Measurements from ENCODE around the gene NTHL1. TPM values are rescaled to one million over a fixed set of nuclear protein-coding genes. Genes with fewer than 3 reads are reported as not detected.
"Not testable (repeated sequence)": the region's sequence is repeated elsewhere in the genome, so short reads cannot be mapped to it uniquely, and the experiment has no call there.

NTHL1 gene
- total RNA-seq, 1 donor from 2014 or later = 25.6 TPM

DNA sequence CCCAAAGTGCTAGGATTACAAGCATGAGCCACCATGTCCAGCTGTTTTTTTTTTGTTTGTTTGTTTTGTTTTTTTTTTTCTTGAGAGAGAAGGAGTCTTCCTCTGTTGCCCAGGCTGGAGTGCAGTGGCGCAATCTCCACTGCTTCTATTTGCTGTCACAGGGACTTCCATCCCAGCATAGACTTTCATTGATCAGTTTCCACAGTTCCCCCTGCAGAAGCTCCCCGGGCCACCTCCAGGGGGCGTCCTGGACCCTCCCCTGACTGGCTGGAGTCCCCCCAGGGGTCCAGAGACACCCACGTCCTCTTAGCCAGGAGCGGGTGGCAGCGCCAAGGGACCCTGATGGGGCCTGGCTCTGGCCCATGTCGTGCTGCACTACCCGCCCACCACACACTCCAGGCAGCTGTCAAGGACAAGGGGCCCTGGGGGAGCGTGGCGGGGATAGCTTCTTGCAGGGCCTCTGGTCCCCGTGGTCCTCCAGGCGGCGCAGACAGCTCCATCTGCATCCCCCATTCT, 31.2 kb downstream of the NTHL1 start:
- Mint-ChIP-seq H3K36me3 (ENCODE audit: low read depth, unreplicated experiment) (no peaks in the 10 kb centered on the region), H3K27ac (ENCODE audit: unreplicated experiment) (no peak overlapping the region), H3K4me3 (ENCODE audit: unreplicated experiment) (no peak overlapping the region), H3K4me1 (ENCODE audit: unreplicated experiment) (no peaks in the 10 kb centered on the region), H3K27me3 (ENCODE audit: unreplicated experiment) (peaks cover 16% of the 10 kb centered on the region), H3K9me3 (ENCODE audit: unreplicated experiment) (no peaks in the 10 kb centered on the region)
- TF ChIP-seq, protein P1, sequence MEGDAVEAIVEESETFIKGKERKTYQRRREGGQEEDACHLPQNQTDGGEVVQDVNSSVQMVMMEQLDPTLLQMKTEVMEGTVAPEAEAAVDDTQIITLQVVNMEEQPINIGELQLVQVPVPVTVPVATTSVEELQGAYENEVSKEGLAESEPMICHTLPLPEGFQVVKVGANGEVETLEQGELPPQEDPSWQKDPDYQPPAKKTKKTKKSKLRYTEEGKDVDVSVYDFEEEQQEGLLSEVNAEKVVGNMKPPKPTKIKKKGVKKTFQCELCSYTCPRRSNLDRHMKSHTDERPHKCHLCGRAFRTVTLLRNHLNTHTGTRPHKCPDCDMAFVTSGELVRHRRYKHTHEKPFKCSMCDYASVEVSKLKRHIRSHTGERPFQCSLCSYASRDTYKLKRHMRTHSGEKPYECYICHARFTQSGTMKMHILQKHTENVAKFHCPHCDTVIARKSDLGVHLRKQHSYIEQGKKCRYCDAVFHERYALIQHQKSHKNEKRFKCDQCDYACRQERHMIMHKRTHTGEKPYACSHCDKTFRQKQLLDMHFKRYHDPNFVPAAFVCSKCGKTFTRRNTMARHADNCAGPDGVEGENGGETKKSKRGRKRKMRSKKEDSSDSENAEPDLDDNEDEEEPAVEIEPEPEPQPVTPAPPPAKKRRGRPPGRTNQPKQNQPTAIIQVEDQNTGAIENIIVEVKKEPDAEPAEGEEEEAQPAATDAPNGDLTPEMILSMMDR (IDR thresholded peaks at IDR 0.05; ENCODE audit: unreplicated experiment) = peak; percentile 59
- DNase-seq (ENCODE audit: low spot score) = no peak

DNA sequence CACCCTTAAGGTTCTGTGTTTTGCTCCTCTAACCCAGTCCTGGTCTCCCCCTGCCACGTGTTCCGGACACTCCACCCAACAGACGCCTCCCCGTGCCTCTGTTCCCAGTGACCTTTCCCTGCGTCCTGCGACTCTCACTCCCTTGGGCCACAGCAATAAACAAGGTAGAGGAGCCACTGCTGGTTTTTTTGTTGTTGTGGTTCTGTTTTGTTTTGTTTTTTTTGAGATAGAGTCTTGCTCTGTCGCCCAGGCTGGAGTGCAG, 31.8 kb downstream of the NTHL1 start:
- no peak overlapping the region for H3K4me3 Mint-ChIP-seq (ENCODE audit: unreplicated experiment)
- peaks cover 14% of the 10 kb centered on the region for H3K27me3 Mint-ChIP-seq (ENCODE audit: unreplicated experiment)
- DNase-seq (ENCODE audit: low spot score) = no peak
- H3K9me3 Mint-ChIP-seq (ENCODE audit: unreplicated experiment) = no peaks in the 10 kb centered on the region
- H3K27ac Mint-ChIP-seq (ENCODE audit: unreplicated experiment) = no peak overlapping the region
- no peaks in the 10 kb centered on the region for H3K4me1 Mint-ChIP-seq (ENCODE audit: unreplicated experiment)
- H3K36me3 Mint-ChIP-seq (ENCODE audit: low read depth, unreplicated experiment) = no peaks in the 10 kb centered on the region
- TF ChIP-seq, protein P1 (IDR thresholded peaks at IDR 0.05; ENCODE audit: unreplicated experiment) = no peak

GRCh38 chr16:2015117-2015946, 32.3 kb downstream of the NTHL1 start:
- TF ChIP-seq, protein P1 (IDR thresholded peaks at IDR 0.05; ENCODE audit: unreplicated experiment) = no peak
- no peaks in the 10 kb centered on the region for H3K36me3 Mint-ChIP-seq (ENCODE audit: low read depth, unreplicated experiment)
- no peak overlapping the region for H3K4me3 Mint-ChIP-seq (ENCODE audit: unreplicated experiment)
- peaks cover under 1% of the 10 kb centered on the region for H3K4me1 Mint-ChIP-seq (ENCODE audit: unreplicated experiment)
- H3K9me3 Mint-ChIP-seq (ENCODE audit: unreplicated experiment) = no peaks in the 10 kb centered on the region
- no peak for DNase-seq (ENCODE audit: low spot score)
- peaks cover 10% of the 10 kb centered on the region for H3K27me3 Mint-ChIP-seq (ENCODE audit: unreplicated experiment)
- no peak overlapping the region for H3K27ac Mint-ChIP-seq (ENCODE audit: unreplicated experiment)

DNA sequence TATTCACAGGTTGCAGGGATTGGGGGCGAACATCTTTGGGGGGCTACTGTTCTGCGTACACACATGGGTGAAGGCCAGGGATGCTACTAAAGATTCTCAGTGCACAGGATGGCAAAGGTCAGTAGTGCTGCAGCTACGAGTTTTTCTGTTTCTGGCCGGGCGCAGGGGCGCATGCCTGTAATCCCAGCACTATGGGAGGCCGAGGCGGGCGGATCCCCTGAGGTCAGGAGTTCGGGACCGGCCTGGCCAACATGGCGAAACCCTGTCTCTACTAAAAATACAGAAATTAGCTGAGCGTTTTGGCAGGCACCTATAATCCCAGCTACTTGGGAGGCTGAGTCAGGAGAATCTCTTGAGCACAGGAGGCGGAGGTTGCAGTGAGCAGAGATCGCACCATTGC, 34.1 kb downstream of the NTHL1 start:
- no peaks in the 10 kb centered on the region for H3K9me3 Mint-ChIP-seq (ENCODE audit: unreplicated experiment)
- peaks cover 8% of the 10 kb centered on the region for H3K27me3 Mint-ChIP-seq (ENCODE audit: unreplicated experiment)
- DNase-seq (ENCODE audit: low spot score) = no peak
- peaks cover 9% of the 10 kb centered on the region for H3K4me1 Mint-ChIP-seq (ENCODE audit: unreplicated experiment)
- H3K27ac Mint-ChIP-seq (ENCODE audit: unreplicated experiment) = no peak overlapping the region
- peaks cover 3% of the 10 kb centered on the region for H3K36me3 Mint-ChIP-seq (ENCODE audit: low read depth, unreplicated experiment)
- TF ChIP-seq, protein P1 (IDR thresholded peaks at IDR 0.05; ENCODE audit: unreplicated experiment) = no peak
- no peak overlapping the region for H3K4me3 Mint-ChIP-seq (ENCODE audit: unreplicated experiment)

DNA sequence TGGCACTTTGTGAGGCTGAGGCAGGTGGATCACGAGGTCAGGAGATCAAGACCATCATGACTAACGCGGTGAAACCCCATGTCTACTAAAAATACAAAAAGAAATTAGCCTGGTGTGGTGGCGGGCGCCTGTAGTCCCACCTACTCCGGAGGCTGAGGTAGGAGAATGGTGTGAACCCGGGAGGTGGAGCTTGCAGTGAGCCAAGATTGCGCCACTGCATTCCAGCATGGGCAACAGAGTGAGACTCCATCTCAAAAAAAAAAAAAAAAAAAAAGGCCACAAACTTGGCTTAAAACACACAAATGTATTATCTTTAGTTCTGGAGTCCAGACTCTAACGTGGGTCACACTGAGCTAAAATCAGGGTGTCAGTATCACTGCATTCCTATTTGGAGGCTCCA, 35.9 kb downstream of the NTHL1 start:
- not testable (repeated sequence) for H3K36me3 Mint-ChIP-seq (ENCODE audit: low read depth, unreplicated experiment); H3K27ac Mint-ChIP-seq (ENCODE audit: unreplicated experiment); H3K4me3 Mint-ChIP-seq (ENCODE audit: unreplicated experiment); DNase-seq (ENCODE audit: low spot score); H3K9me3 Mint-ChIP-seq (ENCODE audit: unreplicated experiment)
- peaks cover 17% of the 10 kb centered on the region for H3K4me1 Mint-ChIP-seq (ENCODE audit: unreplicated experiment)
- peaks cover 13% of the 10 kb centered on the region for H3K27me3 Mint-ChIP-seq (ENCODE audit: unreplicated experiment)
